ENCODE measurements around the gene ADCY7.

Gene ADCY7

DNA sequence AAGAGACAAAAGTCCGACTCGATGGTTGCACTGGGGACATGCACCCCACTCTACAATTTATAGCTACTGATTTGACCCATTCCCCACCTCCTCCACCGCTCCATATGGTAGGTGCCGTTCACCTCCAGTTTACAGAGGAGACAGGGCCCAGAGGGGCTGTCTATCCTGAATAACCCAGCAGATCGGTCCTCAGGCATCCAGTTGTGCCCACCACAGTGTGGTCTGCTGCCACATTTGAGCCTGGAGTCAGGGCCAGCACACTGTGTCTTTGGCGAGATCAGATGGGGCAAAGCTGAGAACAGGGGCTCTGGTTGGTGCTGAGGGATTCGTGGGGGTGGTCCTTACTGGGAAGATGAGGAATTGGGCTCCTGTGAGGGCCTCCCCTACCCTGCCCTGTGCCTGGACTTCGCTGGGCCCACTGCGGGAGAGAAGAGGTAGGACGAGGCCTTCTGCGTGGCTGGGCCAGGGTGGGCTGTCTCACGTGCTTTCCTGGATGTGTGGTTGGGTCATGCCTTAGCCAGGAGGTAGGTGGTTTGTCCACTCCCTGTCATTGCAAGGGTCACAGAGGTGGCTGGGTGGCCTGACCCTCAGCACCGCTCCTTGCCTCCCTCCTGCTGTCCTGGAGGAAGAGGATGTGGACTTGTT is 2.8 kb downstream of the ADCY7 start:
- DNase-seq = no peak

DNA sequence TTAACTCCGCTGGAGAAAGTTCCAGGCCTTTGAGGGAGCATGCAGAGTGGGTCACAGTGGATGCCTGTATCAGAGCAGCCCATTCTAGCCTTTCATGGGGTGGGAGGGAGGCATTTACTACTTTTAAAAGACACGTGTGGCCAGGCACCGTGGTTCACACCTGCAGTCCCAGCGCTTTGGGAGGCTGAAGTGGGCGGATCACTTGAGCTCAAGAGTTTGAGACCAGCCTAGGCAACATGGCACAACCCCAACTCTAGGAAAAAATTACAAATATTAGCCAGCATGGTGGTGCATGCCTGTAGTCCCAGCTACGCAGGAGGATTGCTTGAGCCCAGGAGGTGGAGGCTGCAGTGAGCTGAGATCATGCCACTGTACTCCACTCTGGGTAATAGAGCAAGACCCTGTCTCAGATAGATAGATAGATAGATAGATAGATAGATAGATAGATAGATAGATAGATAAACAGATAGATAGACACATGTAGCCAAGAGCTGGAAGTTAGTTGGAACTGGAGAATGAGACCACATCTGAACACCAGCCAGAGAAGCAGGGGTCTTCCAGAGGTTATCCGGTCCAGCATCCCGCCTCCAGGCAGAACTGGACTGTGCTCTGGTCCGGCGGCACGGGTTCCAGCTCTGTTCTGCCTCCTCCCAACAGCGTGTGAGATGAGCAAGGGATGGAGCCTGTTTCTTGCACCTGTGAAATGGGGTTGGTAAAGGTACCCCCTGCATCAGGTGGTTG is 3.6 kb downstream of the ADCY7 start:
- DNase-seq = no peak

DNA sequence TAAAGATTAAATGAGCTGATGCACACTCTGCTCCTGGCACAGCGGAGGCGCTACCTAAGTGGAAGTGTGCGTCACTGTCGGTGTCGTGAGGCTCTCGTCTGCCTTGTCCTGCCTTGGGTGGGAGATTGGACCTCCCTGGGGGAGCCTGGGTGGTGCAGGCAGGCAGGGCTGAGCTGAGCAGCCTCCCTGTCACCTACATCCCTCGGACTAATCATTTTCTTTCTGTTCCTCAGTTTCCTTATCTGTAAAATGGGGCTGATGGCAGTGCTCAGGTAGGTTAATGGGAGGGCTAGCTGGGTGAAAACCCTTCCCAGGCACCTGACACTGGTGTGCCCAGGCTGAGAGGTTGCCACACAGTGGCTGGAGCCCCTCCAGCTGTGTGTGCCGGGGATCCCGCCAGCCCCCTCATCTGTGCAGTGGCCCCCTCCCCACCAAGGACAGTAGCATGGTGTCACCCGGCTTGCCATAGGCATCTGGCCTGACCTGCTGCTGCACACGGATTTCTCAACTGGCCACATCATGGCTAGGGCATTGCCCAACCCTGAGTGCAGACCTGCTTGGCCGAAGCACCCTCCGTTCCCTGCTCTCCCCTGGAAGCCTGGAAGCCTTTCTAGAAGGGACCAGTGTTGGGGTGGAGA is 4.3 kb downstream of the ADCY7 start:
- no peak for DNase-seq

DNA sequence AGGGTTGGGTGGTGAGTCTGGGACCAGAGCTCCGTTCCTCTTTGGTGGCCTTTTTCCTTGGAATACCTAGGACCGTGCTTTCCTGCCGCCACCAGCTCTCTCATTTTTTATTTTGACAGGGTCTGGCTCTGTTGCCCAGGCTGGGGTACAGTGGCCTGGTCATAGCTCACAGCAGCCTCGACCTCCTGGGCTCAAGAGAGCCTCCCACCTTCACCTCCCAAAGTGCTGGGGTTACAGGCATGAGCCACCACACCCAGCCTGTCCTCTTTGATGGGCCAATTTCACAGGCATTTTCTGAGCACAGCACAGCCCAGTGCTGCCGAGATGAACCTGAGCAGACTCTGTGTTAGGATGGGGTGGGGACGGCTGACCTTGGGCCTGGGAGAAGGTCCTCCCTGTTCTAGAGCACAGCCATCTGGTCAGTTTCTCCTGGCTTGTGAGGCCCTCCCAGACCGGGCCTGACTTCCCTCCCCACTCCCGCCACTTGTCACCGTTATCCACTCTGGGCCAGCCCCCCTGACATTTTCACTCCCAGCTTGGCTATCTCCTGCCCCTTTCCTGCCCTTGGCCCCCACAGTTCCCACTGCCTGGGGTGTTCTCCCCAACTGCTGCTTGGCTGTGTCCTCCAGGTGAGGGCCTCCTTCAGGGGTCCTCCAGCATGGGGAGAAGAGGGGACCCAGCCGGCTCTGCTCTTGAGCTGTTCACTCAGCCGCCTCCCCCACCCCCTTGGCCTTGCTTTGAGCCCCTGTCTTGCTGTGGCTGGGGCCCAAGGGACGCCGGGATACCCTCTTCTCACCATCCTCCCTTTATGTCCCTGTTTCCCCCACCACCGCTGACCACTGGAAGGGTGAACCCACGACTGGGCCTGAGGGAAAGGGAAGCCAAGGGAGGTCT is 5.0 kb downstream of the ADCY7 start:
- DNase-seq = no peak

DNA sequence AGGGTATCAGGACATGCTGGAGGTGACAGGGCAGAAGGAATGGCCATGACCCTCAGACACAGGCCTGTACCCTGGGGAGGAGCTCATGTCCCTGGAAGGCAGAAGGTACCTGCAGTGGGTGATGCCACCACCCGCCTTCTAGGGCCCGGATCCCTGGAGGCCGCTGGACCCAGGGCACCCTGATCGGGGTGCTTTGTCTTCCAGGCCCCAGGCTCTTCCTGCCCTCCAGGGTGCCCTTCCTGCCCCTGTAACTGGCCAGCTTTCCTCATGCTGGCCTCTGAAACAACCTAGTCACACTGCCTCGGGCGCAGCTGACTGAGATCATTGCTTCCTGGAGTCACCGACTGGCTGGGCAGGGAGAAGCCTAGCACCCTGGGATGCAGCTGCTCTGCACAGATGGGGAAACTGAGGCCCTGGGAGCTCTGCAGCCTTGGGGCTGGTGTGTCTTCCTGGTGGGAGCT is 5.8 kb downstream of the ADCY7 start:
- DNase-seq = no peak

- DNase-seq = no peak
These were observed 6.5 kb downstream of the ADCY7 start for GRCh38 chr16:50272687-50273381.

- DNase-seq = no peak
These were observed 7.0 kb downstream of the ADCY7 start for GRCh38 chr16:50273382-50273690.

DNA sequence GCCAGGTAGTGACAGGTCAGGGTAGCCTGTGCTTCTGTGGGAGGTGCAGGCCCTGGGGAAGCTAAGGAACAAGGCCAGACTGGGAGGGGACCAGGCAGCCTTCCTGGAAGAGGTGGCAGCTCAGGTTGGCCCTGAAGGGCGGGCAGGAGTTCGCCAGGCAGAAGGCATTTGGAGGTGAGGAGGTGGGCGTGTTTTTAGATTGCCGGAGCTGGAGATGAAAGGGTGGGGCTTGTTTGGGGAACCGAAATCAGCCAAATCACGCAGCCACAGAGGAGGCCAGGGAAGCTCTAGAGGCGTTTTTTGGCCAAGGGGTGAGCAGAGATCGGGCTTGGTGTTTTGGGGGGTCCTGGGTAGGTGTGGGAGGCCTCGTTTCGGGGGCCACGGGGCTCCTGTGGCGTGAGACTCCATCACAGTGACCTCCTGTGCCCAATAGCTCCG is 7.6 kb downstream of the ADCY7 start:
- DNase-seq = no peak

DNA sequence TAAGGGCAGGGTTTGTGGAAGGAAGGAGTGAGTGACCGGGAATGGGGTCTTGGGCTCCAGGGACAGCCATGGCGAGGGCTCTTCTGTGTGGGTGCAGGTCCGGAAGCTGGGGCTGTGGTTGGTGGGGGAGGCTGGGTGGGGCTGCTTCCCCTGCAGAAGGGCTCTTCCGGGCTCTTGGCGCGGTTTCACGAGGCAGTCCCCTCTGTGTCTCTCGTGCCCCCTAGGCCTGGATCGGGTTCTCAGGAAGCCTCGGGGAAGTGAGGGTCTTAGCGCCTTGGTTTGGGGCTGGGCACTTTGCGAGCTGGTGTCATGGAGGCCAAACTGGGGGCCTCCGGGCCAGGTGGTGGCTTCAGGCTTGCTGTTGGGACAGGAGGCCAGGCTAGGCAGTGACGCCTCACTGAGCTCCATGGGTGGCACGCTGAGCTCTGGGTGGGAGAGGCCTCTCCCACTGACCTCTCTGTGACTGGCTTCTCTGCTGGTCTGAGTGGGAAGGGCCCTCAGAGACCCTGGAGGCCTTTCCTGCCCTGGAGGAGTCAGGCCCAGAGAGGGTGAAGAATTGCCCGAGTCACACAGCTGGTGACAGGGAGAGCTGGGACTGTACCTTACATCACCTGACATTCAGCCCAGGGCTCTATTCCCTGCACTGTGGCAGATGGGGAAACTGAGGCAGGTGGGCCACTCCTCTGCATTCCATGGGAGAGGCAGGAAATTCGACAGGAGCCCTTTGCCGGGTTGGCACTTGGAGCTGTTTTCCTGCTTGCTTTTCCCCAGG is 8.2 kb downstream of the ADCY7 start:
- DNase-seq = no peak

- no peak for DNase-seq
These were observed 8.7 kb downstream of the ADCY7 start for GRCh38 chr16:50275098-50275415.

DNA sequence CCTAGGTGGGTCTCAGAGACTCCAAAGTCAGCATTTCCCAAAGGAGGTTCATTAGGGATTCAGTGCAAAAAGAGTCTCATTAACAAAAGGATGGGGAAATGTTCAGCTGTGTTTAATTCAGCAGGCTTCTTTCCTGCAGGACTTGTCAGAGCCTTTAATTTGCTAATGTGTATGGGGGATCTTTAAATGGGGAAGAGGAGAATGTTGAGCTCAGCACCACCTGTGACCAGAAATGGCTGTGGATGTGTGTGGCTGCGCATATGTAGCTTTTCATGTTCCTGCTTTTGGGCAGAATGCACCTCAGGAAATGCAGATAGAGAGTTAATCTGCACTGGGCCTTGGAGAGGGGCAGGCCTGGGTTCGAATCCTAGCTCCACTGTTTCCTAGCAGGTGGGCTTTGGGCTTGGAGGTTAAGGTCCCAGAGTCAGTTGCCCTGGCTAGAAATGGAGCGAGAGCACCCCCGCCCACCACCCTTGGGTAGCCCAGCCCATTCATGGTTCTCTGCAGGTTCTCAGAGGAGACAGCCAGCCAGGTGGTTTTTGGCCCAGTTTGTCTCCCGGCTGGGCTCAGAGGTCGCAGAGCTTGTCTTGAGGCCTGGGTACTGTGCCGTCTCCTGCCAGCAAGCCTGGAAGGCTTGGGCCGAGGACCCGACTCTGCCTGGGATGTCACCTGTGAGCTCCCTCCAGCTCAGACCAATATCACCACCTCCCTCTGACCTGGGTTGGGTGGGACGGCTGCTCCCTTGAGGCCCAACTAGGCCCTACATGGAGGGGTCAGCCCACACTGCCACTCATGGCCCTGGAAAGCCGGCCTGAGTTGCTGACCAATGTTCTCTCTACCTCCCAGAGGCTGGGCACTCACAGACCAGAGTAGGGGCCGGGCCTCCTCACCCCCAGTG is 9.3 kb downstream of the ADCY7 start:
- DNase-seq = no peak

DNA sequence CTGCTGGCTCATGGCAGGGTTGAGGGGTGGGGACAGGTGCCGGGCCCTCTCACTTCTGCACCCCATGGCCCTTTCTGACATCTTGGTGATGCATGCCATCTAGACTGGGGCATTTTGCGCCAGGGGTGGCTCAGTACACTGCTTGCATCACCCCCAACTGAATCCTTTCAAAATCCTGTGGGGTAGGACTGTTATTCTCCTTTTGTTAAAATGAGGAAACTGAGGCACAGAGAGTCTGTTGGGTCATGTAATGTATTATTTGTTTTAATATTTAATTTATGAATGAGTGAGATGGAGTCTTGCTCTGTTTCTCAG is 9.9 kb downstream of the ADCY7 start:
- DNase-seq = no peak

GRCh38 chr16:50276801-50277555 is 10.6 kb downstream of the ADCY7 start:
- no peak for DNase-seq

GRCh38 chr16:50278251-50278650 is 11.9 kb downstream of the ADCY7 start:
- no peak for DNase-seq

DNA sequence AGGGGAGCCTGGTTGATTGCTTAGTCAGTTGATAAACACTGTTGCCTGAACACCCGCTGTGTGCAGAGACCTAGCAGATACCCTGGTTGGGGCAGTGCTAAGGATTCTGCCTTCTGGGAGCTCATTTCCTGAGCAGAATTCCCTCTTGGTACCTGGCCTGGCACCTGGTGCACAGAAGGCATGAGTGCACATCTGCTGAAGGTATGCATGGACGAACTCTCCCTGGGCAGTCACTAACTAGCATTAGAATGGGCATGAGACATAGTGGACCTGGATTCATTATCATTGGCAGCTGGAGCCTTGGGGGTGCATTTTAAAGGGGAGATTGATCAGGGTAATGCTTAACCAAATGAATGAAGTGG is 13.1 kb downstream of the ADCY7 start:
- no peak for DNase-seq

GRCh38 chr16:50280932-50281331 is 14.6 kb downstream of the ADCY7 start:
- no peak for DNase-seq

GRCh38 chr16:50281391-50282009 is 15.1 kb downstream of the ADCY7 start:
- DNase-seq = peak; percentile 15

GRCh38 chr16:50282010-50282538 is 15.7 kb downstream of the ADCY7 start:
- DNase-seq = no peak

GRCh38 chr16:50282955-50283631 is 16.7 kb downstream of the ADCY7 start:
- no peak for DNase-seq
